Measurements from ENCODE around the gene NDUFB11. TPM values are rescaled to one million over a fixed set of nuclear protein-coding genes. Genes with fewer than 3 reads are reported as not detected.

Gene NDUFB11
- total RNA-seq, 1 experiment from 2014 or later, result 258 TPM

DNA sequence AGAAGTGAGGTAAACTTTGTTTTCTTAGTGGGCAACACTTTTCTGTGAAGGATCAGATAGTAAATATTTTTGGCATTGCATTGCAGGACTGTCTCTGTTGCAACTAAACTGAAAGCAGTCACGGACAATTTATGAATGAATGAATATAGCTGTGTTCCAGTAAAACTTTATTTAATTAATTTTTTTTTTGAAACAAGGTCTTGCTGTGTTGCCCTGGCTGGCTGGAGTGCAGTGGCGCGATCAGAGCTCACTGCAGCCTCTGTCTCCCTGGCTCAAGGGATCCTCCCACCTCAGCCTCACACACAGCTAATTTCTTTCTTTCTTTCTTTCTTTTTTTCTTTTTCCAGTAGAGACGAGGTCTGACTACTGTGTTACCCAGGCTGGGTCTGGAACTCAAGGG, 16.3 kb upstream of the NDUFB11 start:
- TF ChIP-seq, protein P1, sequence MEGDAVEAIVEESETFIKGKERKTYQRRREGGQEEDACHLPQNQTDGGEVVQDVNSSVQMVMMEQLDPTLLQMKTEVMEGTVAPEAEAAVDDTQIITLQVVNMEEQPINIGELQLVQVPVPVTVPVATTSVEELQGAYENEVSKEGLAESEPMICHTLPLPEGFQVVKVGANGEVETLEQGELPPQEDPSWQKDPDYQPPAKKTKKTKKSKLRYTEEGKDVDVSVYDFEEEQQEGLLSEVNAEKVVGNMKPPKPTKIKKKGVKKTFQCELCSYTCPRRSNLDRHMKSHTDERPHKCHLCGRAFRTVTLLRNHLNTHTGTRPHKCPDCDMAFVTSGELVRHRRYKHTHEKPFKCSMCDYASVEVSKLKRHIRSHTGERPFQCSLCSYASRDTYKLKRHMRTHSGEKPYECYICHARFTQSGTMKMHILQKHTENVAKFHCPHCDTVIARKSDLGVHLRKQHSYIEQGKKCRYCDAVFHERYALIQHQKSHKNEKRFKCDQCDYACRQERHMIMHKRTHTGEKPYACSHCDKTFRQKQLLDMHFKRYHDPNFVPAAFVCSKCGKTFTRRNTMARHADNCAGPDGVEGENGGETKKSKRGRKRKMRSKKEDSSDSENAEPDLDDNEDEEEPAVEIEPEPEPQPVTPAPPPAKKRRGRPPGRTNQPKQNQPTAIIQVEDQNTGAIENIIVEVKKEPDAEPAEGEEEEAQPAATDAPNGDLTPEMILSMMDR (conservative IDR thresholded peaks at IDR 0.05; ENCODE audit: low read depth, low read length), result no peak
- TF ChIP-seq EZH2 (IDR thresholded peaks at IDR 0.05; ENCODE audit: low read length, unreplicated experiment), result no peak
- no peak for TF ChIP-seq EZH2phosphoT487 (IDR thresholded peaks at IDR 0.05; ENCODE audit: borderline replicate concordance, low read length)
- H4K20me1 ChIP-seq (ENCODE audit: low read length), result no peaks in the 10 kb centered on the region
- no peak overlapping the region for H2AFZ ChIP-seq (ENCODE audit: low read length)
- ChIA-PET POLR2A (ENCODE audit: unreplicated experiment) (no interaction called here), CTCF (no interaction called here)
- H3K4me3 ChIP-seq (ENCODE audit: low read length), result no peak overlapping the region
- H3K27me3 ChIP-seq (ENCODE audit: low read length), result no peaks in the 10 kb centered on the region
- no peaks in the 10 kb centered on the region for H3K9me3 ChIP-seq (ENCODE audit: low read length)
- BruUV-seq (replicated peaks), result no TSS peak
- no peaks in the 10 kb centered on the region for H3K4me1 ChIP-seq (ENCODE audit: insufficient read depth, low read length)
- H3K4me2 ChIP-seq (ENCODE audit: low read length), result no peak overlapping the region
- H3K27ac ChIP-seq (ENCODE audit: low read length), result no peak overlapping the region
- H3K36me3 ChIP-seq (ENCODE audit: low read depth, low read length), result no peaks in the 10 kb centered on the region; the same call in 1 of the 2 replicates
- no peaks in the 10 kb centered on the region for H3F3A ChIP-seq (ENCODE audit: low read length, unreplicated experiment)
- no peak overlapping the region for H3K9ac ChIP-seq (ENCODE audit: low read length)
- peaks cover 78% of the 10 kb centered on the region for H3K79me2 ChIP-seq (ENCODE audit: low read length)
- intact Hi-C loops (cut with micrococcal nuclease), result no loop called here
- DNase-seq (no peak), ATAC-seq (no peak)
- no peaks in the 10 kb centered on the region for H3K9me2 ChIP-seq (replicated peaks; ENCODE audit: low read length)

- DNase-seq, result no peak
- POLR2A ChIA-PET (ENCODE audit: unreplicated experiment), result no interaction called here
- Histone ChIP-seq H2AFZ (ENCODE audit: low read length) (no peak overlapping the region), H3K9me2 (replicated peaks; ENCODE audit: low read length) (no peaks in the 10 kb centered on the region), H3K4me3 (ENCODE audit: low read length) (no peak overlapping the region), H3K36me3 (ENCODE audit: low read depth, low read length) (peaks cover 8% of the 10 kb centered on the region), H3K79me2 (ENCODE audit: low read length) (peaks cover 81% of the 10 kb centered on the region), H3K4me1 (ENCODE audit: insufficient read depth, low read length) (no peaks in the 10 kb centered on the region), H3K27me3 (ENCODE audit: low read length) (no peaks in the 10 kb centered on the region), H3K9me3 (ENCODE audit: low read length) (no peaks in the 10 kb centered on the region), H3K4me2 (ENCODE audit: low read length) (no peak overlapping the region), H3K9ac (ENCODE audit: low read length) (no peak overlapping the region), H4K20me1 (ENCODE audit: low read length) (no peaks in the 10 kb centered on the region), H3F3A (ENCODE audit: low read length, unreplicated experiment) (no peaks in the 10 kb centered on the region), H3K27ac (ENCODE audit: low read length) (no peak overlapping the region)
- intact Hi-C loops (cut with micrococcal nuclease), result no loop called here
- CTCF ChIA-PET, result no interaction called here
- BruUV-seq (replicated peaks), result no TSS peak
- TF ChIP-seq, protein P1 (conservative IDR thresholded peaks at IDR 0.05; ENCODE audit: low read depth, low read length), result no peak
- TF ChIP-seq EZH2 (IDR thresholded peaks at IDR 0.05; ENCODE audit: low read length, unreplicated experiment) (no peak), EZH2phosphoT487 (IDR thresholded peaks at IDR 0.05; ENCODE audit: borderline replicate concordance, low read length) (no peak)
- no peak for ATAC-seq
Measured at GRCh38 chrX:47158781-47159180, 14.3 kb upstream of the NDUFB11 start.

DNA sequence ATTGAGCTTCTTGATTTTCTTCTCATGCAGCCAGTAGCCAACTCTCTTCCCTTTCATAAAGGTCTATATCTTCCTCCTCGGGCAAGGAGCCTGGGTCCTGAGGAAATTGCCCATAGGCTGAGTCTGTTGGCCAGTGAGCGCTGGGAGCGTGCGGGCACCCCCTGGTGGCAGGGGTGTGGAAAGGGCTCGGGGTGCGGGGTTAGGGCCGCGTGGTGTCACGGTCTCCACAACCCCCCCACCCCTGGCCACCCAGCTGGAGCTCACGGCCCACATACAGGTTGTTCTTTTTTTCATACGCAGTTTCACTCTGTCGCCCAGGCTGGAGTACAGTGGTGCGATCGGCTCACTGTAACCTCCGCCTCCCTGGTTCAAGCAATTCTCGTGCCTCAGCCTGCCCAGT, 13.6 kb upstream of the NDUFB11 start:
- Histone ChIP-seq H4K20me1 (ENCODE audit: low read length) (no peaks in the 10 kb centered on the region), H3K27me3 (ENCODE audit: low read length) (no peaks in the 10 kb centered on the region), H3K9ac (ENCODE audit: low read length) (no peak overlapping the region), H3K9me2 (replicated peaks; ENCODE audit: low read length) (no peaks in the 10 kb centered on the region), H3K9me3 (ENCODE audit: low read length) (no peaks in the 10 kb centered on the region), H3F3A (ENCODE audit: low read length, unreplicated experiment) (no peaks in the 10 kb centered on the region), H3K4me3 (ENCODE audit: low read length) (no peak overlapping the region), H3K36me3 (ENCODE audit: low read depth, low read length) (peaks cover 8% of the 10 kb centered on the region), H3K79me2 (ENCODE audit: low read length) (peaks cover 84% of the 10 kb centered on the region), H3K4me1 (ENCODE audit: insufficient read depth, low read length) (no peaks in the 10 kb centered on the region), H3K27ac (ENCODE audit: low read length) (no peak overlapping the region), H3K4me2 (ENCODE audit: low read length) (no peak overlapping the region), H2AFZ (ENCODE audit: low read length) (no peak overlapping the region)
- no peak for TF ChIP-seq EZH2 (IDR thresholded peaks at IDR 0.05; ENCODE audit: low read length, unreplicated experiment)
- no peak for TF ChIP-seq EZH2phosphoT487 (IDR thresholded peaks at IDR 0.05; ENCODE audit: borderline replicate concordance, low read length)
- TF ChIP-seq, protein P1 (conservative IDR thresholded peaks at IDR 0.05; ENCODE audit: low read depth, low read length), result peak; percentile 28; the same call in 1 of the 2 replicates
- DNase-seq (no peak), ATAC-seq (no peak)
- no TSS peak for BruUV-seq (replicated peaks)
- POLR2A ChIA-PET (ENCODE audit: unreplicated experiment), result no interaction called here
- CTCF ChIA-PET, result no interaction called here
- intact Hi-C loops (cut with micrococcal nuclease), result no loop called here

All from PC-3 (cell line).